SU-DHL-6 (cell line): ENCODE results near the gene TCP11L2.

Source experiments
- H2AFZ ChIP-seq: fragments of 200-600 bp; sonication (generic); 2 replicates; pipeline ENCODE4 v1.6.1; 2014; ENCODE audit warnings: low read depth, mild to moderate bottlenecking, moderate library complexity, mixed read lengths, antibody characterized with exemption, low read length; ENCODE audit not compliant: severe bottlenecking
- H3F3A ChIP-seq: fragments of 200-600 bp; shearing (Covaris generic); 2 replicates; pipeline ENCODE4 v1.6.0; 2016; ENCODE audit warnings: antibody characterized with exemption, mild to moderate bottlenecking; ENCODE audit not compliant: insufficient read depth
- H3K27ac ChIP-seq: fragments of 200-600 bp; sonication (generic); 2 replicates; pipeline ENCODE4 v1.5.1; 2016; ENCODE audit warnings: low read depth, mild to moderate bottlenecking, low read length, moderate library complexity, mixed read lengths
- H3K27me3 ChIP-seq: fragments of 200-600 bp; sonication (generic), shearing (Covaris generic); 2 replicates; pipeline ENCODE4 v1.6.0; 2014; ENCODE audit warnings: mild to moderate bottlenecking, low read length
- H3K36me3 ChIP-seq: fragments of 200-600 bp; sonication (generic); 2 replicates; pipeline ENCODE4 v1.6.1; 2014; ENCODE audit warnings: mild to moderate bottlenecking, low read length, mixed read lengths
- H3K4me2 ChIP-seq: fragments of 300-600, 200-600 bp; shearing (Covaris generic), sonication (generic); 2 replicates; pipeline ENCODE4 v1.6.0; 2014; ENCODE audit warnings: low read length, low read depth, mild to moderate bottlenecking; ENCODE audit not compliant: poor library complexity, severe bottlenecking
- H3K4me3 ChIP-seq: fragments of 200-600 bp; sonication (generic); 2 replicates; pipeline ENCODE4 v1.5.1; 2014; ENCODE audit warnings: antibody characterized with exemption, low read length, mild to moderate bottlenecking, mixed read lengths; ENCODE audit not compliant: insufficient read depth, poor library complexity, severe bottlenecking
- H3K79me2 ChIP-seq: fragments of 200-600 bp; sonication (generic); 2 replicates; pipeline ENCODE4 v1.6.1; 2014; ENCODE audit warnings: mild to moderate bottlenecking, low read length, moderate library complexity; ENCODE audit not compliant: insufficient read depth
- H3K9ac ChIP-seq: fragments of 200-600 bp; sonication (generic); 2 replicates; pipeline ENCODE4 v1.7.0; 2014; ENCODE audit warnings: mild to moderate bottlenecking, low read length
- H3K9me2 ChIP-seq: fragments of 200-600 bp; sonication (generic); replicated peaks from 2 replicates; pipeline ENCODE4 v1.6.1; 2014; ENCODE audit warnings: low read length; ENCODE audit not compliant: insufficient read depth
- H3K9me3 ChIP-seq: fragments of 200-600 bp; sonication (generic); 2 replicates; pipeline ENCODE4 v1.6.1; 2014; ENCODE audit warnings: low read length, mixed read lengths; ENCODE audit not compliant: insufficient read depth
- H4K20me1 ChIP-seq: fragments of 200-600 bp; sonication (generic); 2 replicates; pipeline ENCODE4 v1.6.1; 2014; ENCODE audit warnings: low read depth, mild to moderate bottlenecking, antibody characterized with exemption, low read length, moderate library complexity, mixed read lengths
- EZH2phosphoT487 ChIP-seq: fragments of 200-600 bp; sonication (generic), shearing (Covaris generic); conservative IDR thresholded peaks from 2 replicates; pipeline ENCODE4 v1.6.1; 2018; ENCODE audit warnings: mild to moderate bottlenecking, antibody characterized with exemption, low read length, moderate library complexity, mixed read lengths
- TF ChIP-seq, protein P1 (sequence below): fragments of 200-600 bp; sonication (generic); IDR thresholded peaks from one replicate; pipeline ENCODE4 v1.5.1; 2017; ENCODE audit warnings: antibody characterized with exemption, mild to moderate bottlenecking, low read length, moderate library complexity; ENCODE audit not compliant: insufficient read depth, poor library complexity, severe bottlenecking

Gene TCP11L2

DNA sequence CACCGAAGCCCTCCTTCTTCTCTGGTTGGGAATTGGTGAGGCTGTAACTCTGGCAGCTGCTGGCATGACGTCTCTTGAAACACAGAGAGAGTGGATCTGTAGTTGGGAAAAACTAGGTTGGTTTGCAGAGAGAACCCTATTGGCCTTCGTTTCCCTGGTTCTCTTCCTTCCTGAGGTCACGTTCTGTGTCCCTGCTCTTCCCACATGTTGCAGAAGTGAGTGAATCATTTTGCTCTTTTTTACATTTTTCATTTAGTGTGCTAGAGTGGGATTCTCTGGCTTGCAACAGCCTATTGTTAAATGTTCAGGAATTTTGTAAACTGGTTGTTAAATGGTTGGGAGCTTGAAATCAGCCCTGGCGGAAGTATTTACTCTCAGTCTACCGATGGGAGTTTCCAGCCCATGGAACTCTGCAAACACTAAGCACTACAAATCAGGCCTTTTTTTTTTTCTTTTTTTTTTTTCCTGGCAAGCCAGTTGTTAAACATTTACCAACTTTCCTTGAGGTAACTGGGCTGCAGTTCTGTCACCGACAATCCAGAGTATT is 27.9 kb upstream of the TCP11L2 start:
- Histone ChIP-seq H3K9me3 (no peaks in the 10 kb centered on the region), H3K36me3 (no peaks in the 10 kb centered on the region), H3K9me2 (no peaks in the 10 kb centered on the region), H4K20me1 (no peaks in the 10 kb centered on the region), H3K4me3 (no peak overlapping the region), H3K27ac (no peak overlapping the region), H3K4me2 (no peak overlapping the region), H3K79me2 (no peaks in the 10 kb centered on the region), H3K9ac (no peak overlapping the region), H3K27me3 (no peaks in the 10 kb centered on the region), H2AFZ (no peak overlapping the region), H3F3A (no peaks in the 10 kb centered on the region)
- TF ChIP-seq, protein P1, sequence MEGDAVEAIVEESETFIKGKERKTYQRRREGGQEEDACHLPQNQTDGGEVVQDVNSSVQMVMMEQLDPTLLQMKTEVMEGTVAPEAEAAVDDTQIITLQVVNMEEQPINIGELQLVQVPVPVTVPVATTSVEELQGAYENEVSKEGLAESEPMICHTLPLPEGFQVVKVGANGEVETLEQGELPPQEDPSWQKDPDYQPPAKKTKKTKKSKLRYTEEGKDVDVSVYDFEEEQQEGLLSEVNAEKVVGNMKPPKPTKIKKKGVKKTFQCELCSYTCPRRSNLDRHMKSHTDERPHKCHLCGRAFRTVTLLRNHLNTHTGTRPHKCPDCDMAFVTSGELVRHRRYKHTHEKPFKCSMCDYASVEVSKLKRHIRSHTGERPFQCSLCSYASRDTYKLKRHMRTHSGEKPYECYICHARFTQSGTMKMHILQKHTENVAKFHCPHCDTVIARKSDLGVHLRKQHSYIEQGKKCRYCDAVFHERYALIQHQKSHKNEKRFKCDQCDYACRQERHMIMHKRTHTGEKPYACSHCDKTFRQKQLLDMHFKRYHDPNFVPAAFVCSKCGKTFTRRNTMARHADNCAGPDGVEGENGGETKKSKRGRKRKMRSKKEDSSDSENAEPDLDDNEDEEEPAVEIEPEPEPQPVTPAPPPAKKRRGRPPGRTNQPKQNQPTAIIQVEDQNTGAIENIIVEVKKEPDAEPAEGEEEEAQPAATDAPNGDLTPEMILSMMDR, result no peak
- no peak for TF ChIP-seq EZH2phosphoT487

DNA sequence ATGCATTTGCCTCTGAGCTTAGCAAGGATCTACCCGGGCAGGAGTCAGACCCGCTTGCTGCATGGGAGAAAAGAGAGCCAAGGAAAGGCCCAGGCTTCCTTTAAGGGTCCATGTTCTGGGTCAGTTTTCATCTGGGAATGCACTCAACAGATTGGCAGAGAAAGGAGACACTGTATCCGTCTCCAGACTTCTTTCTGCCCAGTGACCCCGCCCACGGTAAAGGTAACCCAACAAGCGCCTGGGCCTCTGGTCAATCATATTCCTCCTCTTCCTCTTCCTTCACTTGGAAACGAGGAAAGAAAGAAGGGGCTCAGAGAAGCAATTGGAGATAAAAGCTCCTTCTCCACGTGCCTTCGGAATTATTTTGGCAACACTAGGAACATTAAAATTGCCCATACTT is 27.1 kb upstream of the TCP11L2 start:
- no peak overlapping the region for H3K4me2 ChIP-seq
- H3K9me2 ChIP-seq, result no peaks in the 10 kb centered on the region
- no peak overlapping the region for H2AFZ ChIP-seq
- no peak overlapping the region for H3K27ac ChIP-seq
- no peaks in the 10 kb centered on the region for H3K27me3 ChIP-seq
- no peaks in the 10 kb centered on the region for H3K9me3 ChIP-seq
- H3K4me3 ChIP-seq, result no peak overlapping the region
- H3K36me3 ChIP-seq, result no peaks in the 10 kb centered on the region
- TF ChIP-seq, protein P1, result no peak
- TF ChIP-seq EZH2phosphoT487, result no peak
- H4K20me1 ChIP-seq, result no peaks in the 10 kb centered on the region; the same call in 1 of the 2 replicates
- no peaks in the 10 kb centered on the region for H3F3A ChIP-seq
- H3K79me2 ChIP-seq, result no peaks in the 10 kb centered on the region
- no peak overlapping the region for H3K9ac ChIP-seq

DNA sequence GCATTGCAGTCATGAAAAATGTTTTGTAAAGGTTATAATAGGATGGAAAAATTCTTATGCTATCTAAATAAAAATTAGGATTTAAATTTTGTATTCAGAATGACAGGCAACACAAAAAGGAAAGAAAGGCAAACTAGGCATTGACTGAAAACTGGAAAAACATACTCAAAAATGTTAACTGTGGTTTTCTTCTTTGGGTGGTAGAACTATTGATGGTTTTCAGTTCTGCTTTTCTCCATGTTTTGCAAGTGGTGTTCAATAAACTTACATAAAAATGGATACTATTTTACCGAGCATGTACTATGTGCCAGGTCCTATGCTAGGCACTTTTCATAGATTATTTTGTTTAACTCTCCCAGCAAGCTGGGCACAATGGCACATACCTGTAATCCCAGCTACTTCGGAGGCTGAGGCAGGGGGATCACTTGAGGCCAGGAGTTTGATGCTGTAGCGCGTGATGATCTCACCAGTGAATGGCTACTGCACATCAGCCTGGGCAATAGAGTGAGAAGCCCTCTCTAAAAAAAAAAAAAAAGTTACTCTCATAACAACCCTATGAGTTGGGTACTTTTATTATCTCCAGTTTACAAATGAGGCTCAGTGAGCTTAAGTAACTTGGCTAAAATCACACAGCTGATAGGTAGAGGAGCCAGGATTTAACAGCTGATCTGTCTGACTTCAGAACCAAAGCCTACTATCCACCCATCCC is 26.3 kb upstream of the TCP11L2 start:
- Histone ChIP-seq H3K4me2 (no peak overlapping the region), H3K79me2 (no peaks in the 10 kb centered on the region), H3K27ac (no peak overlapping the region), H2AFZ (no peak overlapping the region), H3K9me3 (no peaks in the 10 kb centered on the region), H3K4me3 (no peak overlapping the region), H4K20me1 (no peaks in the 10 kb centered on the region; the same call in 1 of the 2 replicates), H3F3A (no peaks in the 10 kb centered on the region), H3K9me2 (no peaks in the 10 kb centered on the region), H3K36me3 (no peaks in the 10 kb centered on the region), H3K9ac (no peak overlapping the region), H3K27me3 (no peaks in the 10 kb centered on the region)
- TF ChIP-seq, protein P1, result no peak
- no peak for TF ChIP-seq EZH2phosphoT487
